22Rv1 (cell line): Measurements from ENCODE around the gene TRAF7.

Source experiments
- H3K27ac ChIP-seq: fragments of 450-650 bp; 2 replicates; pipeline ENCODE4 v1.5.1; 2017
- ZFX ChIP-seq: fragments of 450-650 bp; IDR thresholded peaks from 2 replicates; pipeline ENCODE4 v1.6.1; 2017; ENCODE audit warnings: antibody characterized with exemption, borderline replicate concordance
- TF ChIP-seq, protein P1 (sequence below): fragments of 450-650 bp; IDR thresholded peaks from 2 replicates; pipeline ENCODE4 v1.5.1; 2017; ENCODE audit warnings: mild to moderate bottlenecking

The TRAF7 gene

DNA sequence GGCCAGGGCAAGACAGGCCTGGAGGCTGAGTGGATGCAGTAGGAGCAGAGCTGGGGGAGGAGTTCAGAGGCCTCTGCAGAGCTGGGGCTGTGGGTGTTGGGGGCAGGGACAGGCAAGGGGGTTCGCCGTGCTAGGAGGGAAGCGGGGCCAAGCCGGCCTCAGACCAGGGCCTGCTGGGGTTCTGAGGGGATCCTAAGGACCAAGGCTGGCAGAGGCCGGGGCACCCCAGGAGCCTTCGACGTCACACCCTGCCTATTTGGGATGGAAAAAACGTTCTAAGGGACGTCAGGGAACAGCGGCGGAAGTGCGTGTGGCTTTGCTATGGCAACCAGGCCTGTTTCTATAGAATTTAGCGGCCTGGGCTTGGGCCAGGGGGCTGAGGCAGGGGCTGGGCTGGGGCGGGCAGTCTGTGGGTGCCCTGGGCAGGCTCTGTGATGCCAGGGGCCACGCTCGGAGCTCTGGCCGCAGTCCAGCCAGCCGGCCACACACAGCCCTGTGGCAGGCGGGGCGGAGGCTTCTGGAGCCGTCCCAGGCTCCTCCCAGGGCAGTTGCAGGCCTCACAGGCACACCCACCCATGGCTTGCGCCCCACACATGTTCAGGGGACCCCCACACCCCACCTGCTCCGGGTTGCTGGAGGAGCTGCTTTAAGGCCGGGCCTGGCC lies 3.7 kb downstream of the TRAF7 start:
- TF ChIP-seq, protein P1, sequence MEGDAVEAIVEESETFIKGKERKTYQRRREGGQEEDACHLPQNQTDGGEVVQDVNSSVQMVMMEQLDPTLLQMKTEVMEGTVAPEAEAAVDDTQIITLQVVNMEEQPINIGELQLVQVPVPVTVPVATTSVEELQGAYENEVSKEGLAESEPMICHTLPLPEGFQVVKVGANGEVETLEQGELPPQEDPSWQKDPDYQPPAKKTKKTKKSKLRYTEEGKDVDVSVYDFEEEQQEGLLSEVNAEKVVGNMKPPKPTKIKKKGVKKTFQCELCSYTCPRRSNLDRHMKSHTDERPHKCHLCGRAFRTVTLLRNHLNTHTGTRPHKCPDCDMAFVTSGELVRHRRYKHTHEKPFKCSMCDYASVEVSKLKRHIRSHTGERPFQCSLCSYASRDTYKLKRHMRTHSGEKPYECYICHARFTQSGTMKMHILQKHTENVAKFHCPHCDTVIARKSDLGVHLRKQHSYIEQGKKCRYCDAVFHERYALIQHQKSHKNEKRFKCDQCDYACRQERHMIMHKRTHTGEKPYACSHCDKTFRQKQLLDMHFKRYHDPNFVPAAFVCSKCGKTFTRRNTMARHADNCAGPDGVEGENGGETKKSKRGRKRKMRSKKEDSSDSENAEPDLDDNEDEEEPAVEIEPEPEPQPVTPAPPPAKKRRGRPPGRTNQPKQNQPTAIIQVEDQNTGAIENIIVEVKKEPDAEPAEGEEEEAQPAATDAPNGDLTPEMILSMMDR = no peak
- TF ChIP-seq ZFX = no peak
- H3K27ac ChIP-seq = peak overlapping the region; percentile 94; the same call in 1 of the 2 replicates

DNA sequence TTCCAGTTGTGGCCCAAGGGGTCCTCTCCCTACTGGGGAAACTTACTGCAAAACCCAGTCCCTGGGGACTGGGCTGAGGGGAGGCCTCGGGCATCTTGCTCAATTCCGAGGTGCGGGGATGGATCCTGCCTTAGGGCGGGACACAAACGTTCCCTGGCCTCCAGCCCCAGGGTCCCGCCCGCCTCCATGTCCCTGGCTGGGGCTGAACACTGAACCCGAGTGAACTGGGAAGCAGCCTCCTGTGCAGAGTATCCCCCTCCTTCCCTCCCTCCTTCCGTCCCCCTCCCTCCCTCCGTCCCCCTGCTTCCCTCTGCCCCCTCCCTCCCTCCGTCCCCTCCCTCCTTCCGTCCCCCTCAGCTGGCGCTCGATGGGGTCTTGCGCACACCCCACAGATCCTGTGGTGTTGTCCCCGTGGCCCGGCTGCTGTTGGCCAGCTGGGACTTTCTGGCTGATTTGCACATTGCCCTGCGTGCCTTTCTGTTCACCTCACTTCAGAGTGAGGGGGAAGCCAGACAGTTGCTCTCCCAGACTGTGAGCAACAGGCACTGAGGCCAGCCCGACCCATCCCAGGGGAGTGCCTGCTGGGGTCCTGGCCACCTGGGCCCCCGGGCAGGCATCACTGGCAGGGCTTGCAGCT lies 5.5 kb downstream of the TRAF7 start:
- TF ChIP-seq, protein P1 = no peak
- H3K27ac ChIP-seq = no peak overlapping the region

DNA sequence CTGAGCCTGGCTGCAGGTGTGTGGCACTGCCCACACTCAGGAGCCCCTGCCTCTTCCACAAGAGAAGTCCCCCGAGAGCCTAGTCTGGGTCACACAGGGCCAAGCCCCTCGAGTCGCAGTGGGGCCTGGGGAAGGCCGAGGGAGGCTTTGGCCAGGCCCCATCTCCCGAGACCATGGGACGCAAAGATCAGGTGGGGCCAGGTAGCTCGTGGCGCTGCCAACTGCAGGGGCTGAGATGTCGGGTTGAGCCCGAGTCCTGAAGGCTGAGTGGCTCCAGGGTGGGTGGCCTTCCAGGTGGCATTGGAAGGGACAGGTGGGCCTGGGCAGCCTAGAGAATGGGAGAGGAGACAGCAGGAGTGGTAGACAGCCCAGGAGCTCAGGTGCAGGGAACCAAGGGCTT lies 6.3 kb downstream of the TRAF7 start:
- no peak for TF ChIP-seq ZFX
- TF ChIP-seq, protein P1 = no peak
- no peak overlapping the region for H3K27ac ChIP-seq

DNA sequence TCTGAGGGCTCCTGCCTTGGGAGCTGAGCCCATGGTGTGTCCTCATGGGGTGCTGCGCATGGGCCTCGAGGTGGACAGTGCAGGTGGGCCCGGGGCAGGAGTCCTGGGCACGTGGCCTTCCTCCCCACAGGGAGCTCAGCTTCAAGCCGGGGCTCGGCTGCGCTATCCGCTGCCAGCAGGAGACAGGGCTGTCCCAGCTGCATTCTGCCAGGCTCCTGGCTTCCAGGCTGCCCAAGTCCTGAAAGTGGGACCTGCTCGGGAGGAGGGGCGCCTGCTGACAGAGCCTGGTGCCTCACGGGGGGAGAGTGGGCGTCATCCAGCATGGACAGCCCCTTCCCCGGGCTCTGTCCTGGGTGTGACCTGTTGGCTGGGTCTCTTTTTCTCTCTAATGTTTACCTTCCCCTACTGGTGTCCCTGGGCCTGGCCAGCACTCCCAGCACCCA lies 7.1 kb downstream of the TRAF7 start:
- TF ChIP-seq, protein P1 = no peak
- TF ChIP-seq ZFX = no peak
- no peak overlapping the region for H3K27ac ChIP-seq

DNA sequence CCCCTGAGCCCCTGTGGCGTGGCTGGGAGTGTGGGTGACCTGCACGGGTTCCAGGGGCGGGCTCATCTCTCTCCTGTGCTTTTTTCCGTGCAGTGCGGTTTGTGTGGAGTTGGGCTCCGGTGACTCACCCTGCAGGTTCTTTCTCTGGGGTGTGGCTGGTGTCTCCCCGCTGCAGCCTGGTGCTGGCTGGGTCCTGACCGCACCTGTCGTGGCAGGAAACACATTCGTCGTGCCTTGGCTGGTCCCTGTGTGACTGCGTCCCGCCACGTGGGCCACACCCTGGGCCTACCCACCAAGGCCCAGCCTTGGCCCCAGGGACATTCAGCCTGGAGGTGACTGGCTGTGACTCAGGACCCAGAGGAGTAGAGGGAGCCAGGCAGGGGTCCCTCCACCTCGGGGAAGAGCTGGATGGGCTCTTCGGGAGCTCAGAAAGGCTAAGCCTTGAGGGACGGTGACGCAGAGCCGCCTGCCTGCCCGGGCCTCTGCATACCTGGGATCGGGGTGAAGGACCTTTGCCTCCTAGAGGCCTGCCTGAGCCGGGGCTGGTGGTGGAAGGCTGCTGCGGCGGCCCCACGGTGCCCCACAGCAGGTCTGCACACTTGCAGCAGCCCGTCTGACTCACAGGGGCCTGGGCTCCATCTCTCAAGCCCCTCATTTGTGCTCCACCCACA lies 7.8 kb downstream of the TRAF7 start:
- no peak for TF ChIP-seq ZFX
- TF ChIP-seq, protein P1 = no peak
- no peak overlapping the region for H3K27ac ChIP-seq

DNA sequence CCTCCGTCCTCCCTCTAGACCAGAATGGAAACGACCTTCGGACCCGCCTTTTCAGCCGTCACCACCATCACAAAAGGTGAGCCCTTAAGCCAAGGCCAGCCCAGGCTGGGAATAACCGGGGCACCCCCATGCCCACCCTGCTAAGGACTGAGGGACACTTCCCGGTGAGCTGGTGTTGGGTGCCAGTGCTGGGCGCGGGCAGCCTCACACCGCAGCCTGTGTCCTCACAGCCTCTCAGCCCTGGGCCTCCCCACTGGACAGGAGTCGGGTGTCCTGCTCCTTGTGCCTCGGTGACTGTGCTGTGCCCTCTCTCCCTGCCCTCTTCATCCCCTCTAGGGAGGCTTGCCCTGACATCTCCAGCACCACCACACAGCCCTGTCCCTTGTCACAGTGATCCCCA lies 10.3 kb downstream of the TRAF7 start:
- TF ChIP-seq, protein P1 = no peak
- TF ChIP-seq ZFX = no peak
- no peak overlapping the region for H3K27ac ChIP-seq
